B cell (primary cell): ENCODE measurements around the gene FAXDC2.

ENCODE experiments used
- CTCF ChIP-seq: fragments of 200-600 bp; IDR thresholded peaks from one replicate; pipeline ENCODE4 v1.8.0; 2022; ENCODE audit warnings: antibody characterized with exemption, mild to moderate bottlenecking
- EZH2 ChIP-seq: IDR thresholded peaks from 2 replicates; pipeline ENCODE4 v1.6.1; 2012; ENCODE audit warnings: borderline replicate concordance, low read depth, mild to moderate bottlenecking, moderate library complexity, low read length; ENCODE audit not compliant: insufficient read depth, poor library complexity, severe bottlenecking

DNA sequence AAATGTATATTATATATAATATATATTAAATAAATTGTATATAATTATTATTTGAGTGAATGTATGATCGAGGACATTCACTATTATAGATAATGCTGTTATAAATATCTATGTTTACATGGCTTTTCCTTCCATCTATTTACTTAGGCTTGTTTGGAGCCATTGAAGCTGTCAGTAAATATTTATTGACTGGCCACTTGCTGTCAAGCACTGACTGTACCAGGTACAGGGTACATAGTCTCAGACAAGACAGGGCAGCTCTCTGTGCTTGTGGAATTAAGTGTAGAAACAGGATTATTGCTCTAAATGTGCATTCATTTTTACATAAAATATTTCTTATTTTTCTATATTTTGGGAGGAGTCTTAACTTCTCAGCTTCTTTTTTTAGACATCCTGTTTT, 16.4 kb downstream of the FAXDC2 start:
- no peak for TF ChIP-seq CTCF
- TF ChIP-seq EZH2 = no peak
